HCT116 (cell line): ENCODE measurements around the gene PMEPA1. TPM values are rescaled to one million over a fixed set of nuclear protein-coding genes. Genes with fewer than 3 reads are reported as not detected.

ENCODE experiments used
- ATAC-seq: fragments of 200-7000 bp; cut with Tn5 transposase; 2 replicates; pipeline ENCODE4 v1.9.1; 2020; ENCODE audit warnings: mild to moderate bottlenecking, moderate library complexity
- BruUV-seq: library from RNA; stranded (reverse); fragments of 400-500 nt; replicated peaks from 2 replicates; lab custom pipeline; 2021; lab: Mats Ljungman, UMichigan
- CTCF ChIA-PET: fragments of 300-600 bp; sonication (Branson Sonifier 250); formaldehyde crosslinking; loops from one replicate; lab custom pipeline; 2021; ENCODE audit warnings: antibody characterized with exemption; lab: Charles Lee
- POLR2A ChIA-PET: fragments of 300-600, 350-600 bp; sonication (Branson Sonifier 250); formaldehyde crosslinking; loops from one replicate; lab custom pipeline; 2021; ENCODE audit warnings: antibody characterized with exemption; lab: Charles Lee
- RAD21 ChIA-PET, 2 experiments: fragments of 300-600 bp; sonication (Branson Sonifier 250); formaldehyde crosslinking; loops; one replicate each; lab custom pipeline; 2023; ENCODE audit warnings: low total read pairs in 2 of 2; ENCODE audit not compliant: uncharacterized antibody in 2 of 2, unreplicated experiment in 2 of 2, low non-redundant PET in 1 of 2; lab: Charles Lee
- DNase-seq: peaks from one replicate; pipeline ENCODE4 v3.0.0-alpha.2; 2010; ENCODE audit warnings: low read depth, low spot score
- H2AFZ ChIP-seq: fragments of 200-600 bp; shearing (Covaris generic), sonication (generic); 2 replicates; pipeline ENCODE4 v1.6.1; 2017; ENCODE audit warnings: low read depth, mixed run types, mixed read lengths, antibody characterized with exemption, low read length; ENCODE audit not compliant: poor library complexity, severe bottlenecking
- H3K27ac ChIP-seq: 2 replicates; pipeline ENCODE4 v1.5.1; 2012; ENCODE audit warnings: low read depth, low read length
- H3K27me3 ChIP-seq: fragments of 200-600 bp; sonication (generic); 2 replicates; pipeline ENCODE4 v1.6.1; 2016; ENCODE audit warnings: mixed run types, low read length, mixed read lengths; ENCODE audit not compliant: insufficient read depth
- H3K36me3 ChIP-seq, 2 experiments: fragments of 200-500 bp in 1 of 2; fragments of 200-600 bp in 1 of 2; sonication (Bioruptor generic) in 1 of 2; sonication (generic) in 1 of 2; 2 replicates each; pipeline versions ENCODE4 v1.5.1 to v1.6.1; 2014 to 2016; ENCODE audit warnings: low read length in 2 of 2, inconsistent platforms in 1 of 2, mixed read lengths in 1 of 2, mixed run types in 1 of 2; ENCODE audit not compliant: insufficient read depth in 2 of 2, control insufficient read depth in 1 of 2
- H3K4me1 ChIP-seq, 2 experiments: fragments of 200-600 bp in 1 of 2; sonication (generic) in 1 of 2; 2 replicates each; pipeline versions ENCODE4 v1.5.1 to v1.6.1; 2012 to 2017; ENCODE audit warnings: low read length in 2 of 2, inconsistent platforms in 1 of 2, mild to moderate bottlenecking in 1 of 2, mixed read lengths in 1 of 2, mixed run types in 1 of 2, moderate library complexity in 1 of 2; ENCODE audit not compliant: insufficient read depth in 2 of 2, control insufficient read depth in 1 of 2
- H3K4me2 ChIP-seq: fragments of 200-600 bp; sonication (generic); 2 replicates; pipeline ENCODE4 v1.6.1; 2017; ENCODE audit warnings: mixed run types, low read length, mixed read lengths
- H3K4me3 ChIP-seq, 2 experiments: fragments of 200-600 bp in 1 of 2; sonication (generic) in 1 of 2; replicated peaks in 1 of 2; 2 replicates each; pipeline ENCODE4 v1.5.1; 2011 to 2016; ENCODE audit warnings: low read length in 2 of 2, control low read depth in 1 of 2, low read depth in 1 of 2, mild to moderate bottlenecking in 1 of 2, mixed read lengths in 1 of 2, mixed run types in 1 of 2
- H3K79me2 ChIP-seq: fragments of 200-600 bp; sonication (generic); 2 replicates; pipeline ENCODE4 v1.6.1; 2017; ENCODE audit warnings: mild to moderate bottlenecking, mixed run types, low read length, moderate library complexity, mixed read lengths; ENCODE audit not compliant: insufficient read depth
- H3K9ac ChIP-seq: fragments of 200-600 bp; sonication (generic); 2 replicates; pipeline ENCODE4 v1.6.1; 2016; ENCODE audit warnings: low read length, mixed read lengths
- H3K9me2 ChIP-seq: fragments of 200-600 bp; sonication (generic), shearing (Covaris generic); 2 replicates; pipeline ENCODE4 v1.6.1; 2017; ENCODE audit warnings: mixed run types, mild to moderate bottlenecking, moderate library complexity; ENCODE audit not compliant: insufficient read depth
- H3K9me3 ChIP-seq, 2 experiments: fragments of 200-500 bp in 1 of 2; fragments of 200-600 bp in 1 of 2; sonication (Bioruptor generic) in 1 of 2; sonication (generic) in 1 of 2; 2 replicates each; pipeline ENCODE4 v1.6.1; 2014 to 2017; ENCODE audit warnings: low read length in 2 of 2, mixed read lengths in 2 of 2, inconsistent platforms in 1 of 2, low read depth in 1 of 2, mild to moderate bottlenecking in 1 of 2, mixed run types in 1 of 2, moderate library complexity in 1 of 2; ENCODE audit not compliant: control insufficient read depth in 1 of 2, insufficient read depth in 1 of 2
- H4K20me1 ChIP-seq: fragments of 200-600 bp; sonication (generic), shearing (Covaris generic); 2 replicates; pipeline ENCODE4 v1.6.1; 2017; ENCODE audit warnings: mixed run types, mild to moderate bottlenecking, moderate library complexity; ENCODE audit not compliant: insufficient read depth
- CBX3 ChIP-seq: IDR thresholded peaks from 2 replicates; pipeline ENCODE4 v1.6.1; 2012; ENCODE audit warnings: low read depth
- CEBPB ChIP-seq: IDR thresholded peaks from 2 replicates; pipeline ENCODE4 v1.6.1; 2012; ENCODE audit warnings: low read depth
- ELF1 ChIP-seq: IDR thresholded peaks from 2 replicates; pipeline ENCODE4 v1.6.1; 2012; ENCODE audit warnings: low read depth, borderline replicate concordance
- EZH2 ChIP-seq: fragments of 200-600 bp; sonication (generic); IDR thresholded peaks from 2 replicates; pipeline ENCODE4 v1.6.1; 2017; ENCODE audit warnings: antibody characterized with exemption, mixed run types
- EZH2phosphoT487 ChIP-seq: fragments of 200-600 bp; IDR thresholded peaks from 2 replicates; pipeline ENCODE4 v1.6.1; 2018; ENCODE audit warnings: antibody characterized with exemption, borderline replicate concordance
- FOSL1 ChIP-seq: IDR thresholded peaks from 2 replicates; pipeline ENCODE4 v1.6.1; 2012; ENCODE audit warnings: low read depth
- MAX ChIP-seq: IDR thresholded peaks from 2 replicates; pipeline ENCODE4 v1.6.1; 2012
- POLR2A ChIP-seq: IDR thresholded peaks from 2 replicates; pipeline ENCODE4 v1.7.0; 2011; ENCODE audit warnings: borderline replicate concordance; ENCODE audit not compliant: insufficient read depth, insufficient read length; ENCODE audit errors: extremely low read depth
- RAD21 ChIP-seq: IDR thresholded peaks from 2 replicates; pipeline ENCODE4 v1.6.1; 2012; ENCODE audit warnings: low read depth, mild to moderate bottlenecking
- REST ChIP-seq: IDR thresholded peaks from 2 replicates; pipeline ENCODE4 v1.6.1; 2012; ENCODE audit warnings: low read depth
- SIN3A ChIP-seq: IDR thresholded peaks from 2 replicates; pipeline ENCODE4 v1.6.1; 2012; ENCODE audit warnings: low read depth
- SRF ChIP-seq: IDR thresholded peaks from 2 replicates; pipeline ENCODE4 v1.6.1; 2012; ENCODE audit warnings: low read depth
- TCF7L2 ChIP-seq: IDR thresholded peaks from 2 replicates; pipeline ENCODE4 v1.7.0; 2011; ENCODE audit warnings: borderline replicate concordance, inconsistent platforms; ENCODE audit not compliant: insufficient read depth, insufficient read length; ENCODE audit errors: extremely low read depth
- ZBTB33 ChIP-seq: IDR thresholded peaks from 2 replicates; pipeline ENCODE4 v1.6.1; 2011; ENCODE audit warnings: mild to moderate bottlenecking, low read length, moderate library complexity; ENCODE audit not compliant: insufficient replicate concordance; ENCODE audit errors: extremely low read depth
- ZFX ChIP-seq: fragments of 450-650 bp; IDR thresholded peaks from 2 replicates; pipeline ENCODE4 v1.6.1; 2017
- ZNF274 ChIP-seq: fragments of 200-500 bp; sonication (Bioruptor generic); IDR thresholded peaks from 2 replicates; pipeline ENCODE4 v1.6.1; 2014; ENCODE audit warnings: mild to moderate bottlenecking, low read depth, low read length, inconsistent platforms
- intact Hi-C: fragments of 100-400 bp; cut with micrococcal nuclease; formaldehyde crosslinking; loops from 2 replicates; pipeline ENCODE4 v1.10.0; 2022
- total RNA-seq: library from RNA; stranded (reverse); gene quantifications from one replicate; pipeline ENCODE4 v1.2.1, GENCODE V29; 2021; ENCODE audit not compliant: unreplicated experiment

Gene PMEPA1
- total RNA-seq, 1 experiment from 2014 or later = 0.64 TPM

GRCh38 chr20:57680934-57681914 is 28.6 kb downstream of the PMEPA1 start:
- ATAC-seq = no peak
- TF ChIP-seq RAD21 (no peak), ELF1 (no peak), CEBPB (no peak), FOSL1 (no peak), REST (no peak), ZBTB33 (no peak), TCF7L2 (no peak), EZH2phosphoT487 (no peak), ZNF274 (no peak), SIN3A (no peak), POLR2A (no peak), CBX3 (no peak), SRF (no peak), ZFX (no peak), EZH2 (no peak), MAX (no peak)
- TF ChIP-seq, all 23 proteins: peak for 0
- no TSS peak for BruUV-seq
- H3K27me3 ChIP-seq = peaks cover 97% of the 10 kb centered on the region
- ChIA-PET POLR2A (no interaction called here), CTCF (no interaction called here), RAD21 (no interaction called here)
- H3K79me2 ChIP-seq = no peaks in the 10 kb centered on the region
- H3K4me2 ChIP-seq = no peak overlapping the region
- no peak overlapping the region for H3K9ac ChIP-seq
- H3K4me3 ChIP-seq = no peak overlapping the region
- H3K9me3 ChIP-seq = no peaks in the 10 kb centered on the region
- H3K36me3 ChIP-seq = no peaks in the 10 kb centered on the region
- H3K4me1 ChIP-seq = no peaks in the 10 kb centered on the region
- H3K9me2 ChIP-seq = no peaks in the 10 kb centered on the region
- no peak for DNase-seq
- intact Hi-C loops = no loop called here
- no peak overlapping the region for H2AFZ ChIP-seq
- H4K20me1 ChIP-seq = no peaks in the 10 kb centered on the region
- no peak overlapping the region for H3K27ac ChIP-seq
